Right lobe of liver (tissue), 6 donors: Measurements from ENCODE around the gene SLC6A20. TPM values are rescaled to one million over a fixed set of nuclear protein-coding genes. Genes with fewer than 3 reads are reported as not detected.
"Not testable (repeated sequence)": the region's sequence is repeated elsewhere in the genome, so short reads cannot be mapped to it uniquely, and the experiment has no call there.

ENCODE experiments used
- ATAC-seq, 4 donors: fragments of 200-7000 bp; cut with Tn5 transposase; one replicate each; pipeline ENCODE4 v1.9.1; 2020; ENCODE audit warnings: mild to moderate bottlenecking in 4 of 4, moderate library complexity in 4 of 4
- DNase-seq, 3 donors: peaks; one replicate each; pipeline ENCODE4 v3.0.0-alpha.2; 2020
- H3K27ac ChIP-seq, 3 donors: fragments of 200-600 bp; one replicate each; pipeline ENCODE4 v1.8.0; 2022
- H3K27me3 ChIP-seq, 2 donors: fragments of 200-600 bp; one replicate each; pipeline ENCODE4 v1.8.0; 2022
- H3K36me3 ChIP-seq, 4 donors: fragments of 200-600 bp; sonication (generic) in 1 of 4; one replicate each; pipeline versions ENCODE4 v1.5.1 to v1.8.0; 2017 to 2022; ENCODE audit warnings: control low read depth in 1 of 4
- H3K4me1 ChIP-seq, 4 donors: fragments of 200-600 bp; sonication (generic) in 1 of 4; one replicate each; pipeline versions ENCODE4 v1.5.1 to v1.8.0; 2017 to 2022; ENCODE audit warnings: control low read depth in 1 of 4
- H3K4me3 ChIP-seq, 3 donors: fragments of 200-600 bp; one replicate each; pipeline ENCODE4 v1.8.0; 2022
- H3K9me3 ChIP-seq, 4 donors: fragments of 200-600 bp; sonication (generic) in 1 of 4; one replicate each; pipeline versions ENCODE4 v1.5.1 to v1.8.0; 2017 to 2022; ENCODE audit warnings: control low read depth in 1 of 4
- CTCF ChIP-seq, 4 donors: fragments of 200-600 bp in 3 of 4; fragments of 450-650 bp in 1 of 4; IDR thresholded peaks; one replicate each; pipeline versions ENCODE4 v1.5.1 to v1.8.0; 2016 to 2022; ENCODE audit warnings: antibody characterized with exemption in 4 of 4, mild to moderate bottlenecking in 2 of 4
- POLR2A ChIP-seq: fragments of 450-650 bp; IDR thresholded peaks from one replicate; pipeline ENCODE4 v1.6.1; 2017; ENCODE audit warnings: antibody characterized with exemption, mild to moderate bottlenecking
- WGBS: methylation state at CpG from one replicate; pipeline ENCODE4 v1.1.6; 2018; ENCODE audit warnings: low coverage, low lambda C conversion rate; ENCODE audit not compliant: insufficient coverage; ENCODE audit errors: missing lambda C conversion rate; 5-methylcytosine and 5-hydroxymethylcytosine counted together
- intact Hi-C, 2 donors: fragments of 100-400 bp; cut with DNase I; formaldehyde crosslinking; loops; one replicate each; pipeline versions ENCODE4 v1.11.2 to v1.14.1; 2022
- total RNA-seq, 6 experiments: library from RNA; depleted of rRNA in 2 of 6; stranded (reverse); fragments of >200 nt in 2 of 6; fragmentation: NEBNext Ultra II Directional in 3 of 6; extraction: Animal tissue kit (Norgen Biotek cat#: 25700) in 3 of 6; gene quantifications; one replicate each; pipeline versions ENCODE4 v1.1.0 to v1.2.4, GENCODE V29; 2016 to 2023
- donor health status: DM: no; HTN: yes; CAD: no.
- donor health status: DM: no; HTN: no; CAD: no.
- donor health status: DM: no; HTN: no; CAD: no.
- donor health status: DM: no; HTN: yes; CAD: no.
- donor health status: DM: no; HTN: yes; CAD: no.

The SLC6A20 gene
- total RNA-seq, 6 experiments from 2014 or later: 0.07 to 0.21 (median 0.12) TPM; not detected in 3

DNA sequence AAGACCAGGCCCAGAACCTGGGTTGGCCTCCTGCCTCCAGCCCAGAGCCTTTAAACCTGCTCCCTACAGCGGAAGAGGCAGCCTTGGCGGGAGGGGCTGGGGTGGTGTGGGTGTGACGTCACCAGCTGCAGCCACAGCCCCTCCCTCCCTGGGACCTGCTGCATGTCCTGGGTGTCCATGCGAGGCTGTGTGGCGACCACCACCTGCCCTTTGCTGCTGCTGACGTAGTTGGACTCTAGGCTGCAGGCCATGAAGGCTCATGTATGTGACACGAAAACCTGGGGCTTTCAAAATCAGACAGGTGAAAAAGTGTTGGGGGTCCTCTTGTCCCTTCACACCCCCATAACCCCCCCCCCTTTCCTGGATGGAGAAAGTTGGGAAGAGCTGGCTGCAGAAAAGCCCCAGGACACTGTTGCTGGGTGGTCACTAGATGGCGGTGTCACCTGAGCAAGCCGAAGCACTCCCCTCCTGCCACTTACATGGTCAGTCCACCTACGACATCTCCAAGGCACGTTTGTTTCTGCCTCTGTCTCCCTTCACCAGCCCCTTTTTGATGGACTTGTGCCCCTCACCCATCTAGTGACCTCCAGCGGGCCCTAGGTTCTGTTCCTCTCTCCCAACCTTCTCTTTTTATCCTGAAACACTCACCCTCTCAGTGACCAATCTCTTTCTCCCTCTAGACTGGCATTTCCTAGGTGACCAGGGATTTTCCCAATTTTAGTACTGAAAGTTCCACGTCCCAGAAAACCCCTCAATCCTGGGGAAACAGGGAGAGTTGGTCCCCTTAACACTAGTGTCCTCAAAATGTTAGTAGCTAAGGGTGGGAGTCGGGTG is 35.2 kb downstream of the SLC6A20 start:
- intact Hi-C loops: loop anchor here (5.0 to 10.0 kb wide), 3 partner anchors 164 to 324 kb away; no protein-coding TSS in a partner anchor
- peak in 2 of 3 donors; percentile 57 to 65 for DNase-seq

DNA sequence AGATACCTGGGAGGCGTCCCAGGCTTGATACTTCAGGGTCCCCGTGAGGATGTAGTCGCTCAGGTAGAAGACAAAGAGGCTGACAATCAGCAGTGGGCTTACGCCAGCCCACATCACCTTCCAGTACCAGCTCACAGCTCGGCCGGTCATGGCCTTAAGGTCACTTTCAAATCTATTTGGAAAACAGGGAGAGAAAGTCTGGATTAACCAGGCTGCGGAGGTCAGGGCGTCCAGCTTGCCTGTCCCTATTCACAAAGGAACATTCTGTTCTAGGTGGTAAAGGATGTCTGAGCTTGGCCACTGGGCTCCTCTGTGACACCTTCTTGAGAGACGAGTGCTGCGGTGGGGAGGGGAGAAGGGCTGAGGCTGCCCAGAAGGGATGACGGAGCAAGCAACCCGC is 36.5 kb downstream of the SLC6A20 start:
- intact Hi-C loops: loop anchor here (5.0 to 10.0 kb wide), 3 partner anchors 165 to 325 kb away; no protein-coding TSS in a partner anchor
- H3K36me3 ChIP-seq: no peaks in the 10 kb centered on the region
- H3K27me3 ChIP-seq: no peaks in the 10 kb centered on the region
- WGBS: 78% methylated on average over 12 of the region's 12 CpGs
- no peak overlapping the region for H3K4me3 ChIP-seq
- DNase-seq (no peak), ATAC-seq (no peak)
- peaks cover 0 to 14% (median 4%) of the 10 kb centered on the region in 4 donors for H3K4me1 ChIP-seq
- H3K9me3 ChIP-seq: no peaks in the 10 kb centered on the region
- H3K27ac ChIP-seq: no peak overlapping the region
- TF ChIP-seq CTCF (IDR thresholded peaks at IDR 0.05) (no peak), POLR2A (no peak)

More for the DNA sequence above, 35.2 kb downstream of the SLC6A20 start:
- H3K9me3 ChIP-seq: no peaks in the 10 kb centered on the region
- H3K27ac ChIP-seq: no peak overlapping the region
- ATAC-seq: peak; percentile 91 to 98 (median 96)
- TF ChIP-seq CTCF (IDR thresholded peaks at IDR 0.05) (peak; percentile 67 to 78 (median 72)), POLR2A (no peak)
- H3K27me3 ChIP-seq: no peaks in the 10 kb centered on the region
- H3K4me1 ChIP-seq: peaks cover 0 to 14% (median 4%) of the 10 kb centered on the region in 4 donors
- H3K36me3 ChIP-seq: no peaks in the 10 kb centered on the region
- no peak overlapping the region for H3K4me3 ChIP-seq
- 19% methylated on average over 6 of the region's 14 CpGs for WGBS

DNA sequence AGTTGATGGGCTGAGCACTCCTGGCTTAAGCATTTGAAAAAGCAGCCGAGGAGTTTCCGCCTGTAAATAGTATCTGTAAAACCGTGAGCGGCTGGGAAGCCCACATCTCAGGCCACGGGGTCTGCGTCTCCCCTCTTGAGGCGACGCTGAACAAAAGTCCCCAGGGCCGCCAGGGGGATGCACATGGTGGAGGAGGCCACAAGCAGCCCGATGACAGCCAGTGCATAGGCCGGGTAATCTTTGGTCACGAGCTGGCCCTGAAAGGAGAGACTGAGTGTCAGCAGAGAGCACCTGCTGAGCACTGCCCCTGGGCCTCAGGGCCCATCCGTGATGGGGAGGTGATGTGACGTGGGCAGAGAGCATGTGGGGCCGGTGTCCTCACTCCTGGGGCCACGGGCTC is 37.5 kb downstream of the SLC6A20 start:
- Histone ChIP-seq H3K4me1 (peaks cover 0 to 14% (median 4%) of the 10 kb centered on the region in 4 donors), H3K4me3 (no peak overlapping the region), H3K27ac (no peak overlapping the region), H3K27me3 (no peaks in the 10 kb centered on the region), H3K9me3 (no peaks in the 10 kb centered on the region), H3K36me3 (no peaks in the 10 kb centered on the region)
- DNase-seq (no peak), ATAC-seq (no peak)
- WGBS: no CpG with 5 or more reads among the region's 16 CpGs
- TF ChIP-seq POLR2A (no peak), CTCF (IDR thresholded peaks at IDR 0.05) (no peak)
- intact Hi-C loops: no loop called here

GRCh38 chr3:45757141-45757540 is 39.2 kb downstream of the SLC6A20 start:
- DNase-seq, H3K27me3 ChIP-seq, ATAC-seq, intact Hi-C loops, H3K4me3 ChIP-seq, H3K36me3 ChIP-seq, H3K9me3 ChIP-seq, H3K4me1 ChIP-seq, H3K27ac ChIP-seq: not testable (repeated sequence)
- WGBS: 77% methylated on average over 3 of the region's 7 CpGs

- ATAC-seq (no peak), DNase-seq (no peak)
- no peaks in the 10 kb centered on the region for H3K4me1 ChIP-seq
- H3K9me3 ChIP-seq: no peaks in the 10 kb centered on the region
- H3K36me3 ChIP-seq: no peaks in the 10 kb centered on the region
- no peak overlapping the region for H3K4me3 ChIP-seq
- WGBS: 85% methylated on average over 6 of the region's 6 CpGs
- TF ChIP-seq POLR2A: no peak
- no peak for TF ChIP-seq CTCF (IDR thresholded peaks at IDR 0.05)
- H3K27me3 ChIP-seq: no peaks in the 10 kb centered on the region
- H3K27ac ChIP-seq: no peak overlapping the region
- intact Hi-C loops: no loop called here
These were observed 40.3 kb downstream of the SLC6A20 start for GRCh38 chr3:45756055-45756454.
